ENCODE results near the gene CMTR2. TPM values are rescaled to one million over a fixed set of nuclear protein-coding genes. Genes with fewer than 3 reads are reported as not detected.

The CMTR2 gene
- total and polyA plus RNA-seq, 2 of the 4 experiments (the other 2 are of a cell fraction) = 10.6 to 21.9 TPM

DNA sequence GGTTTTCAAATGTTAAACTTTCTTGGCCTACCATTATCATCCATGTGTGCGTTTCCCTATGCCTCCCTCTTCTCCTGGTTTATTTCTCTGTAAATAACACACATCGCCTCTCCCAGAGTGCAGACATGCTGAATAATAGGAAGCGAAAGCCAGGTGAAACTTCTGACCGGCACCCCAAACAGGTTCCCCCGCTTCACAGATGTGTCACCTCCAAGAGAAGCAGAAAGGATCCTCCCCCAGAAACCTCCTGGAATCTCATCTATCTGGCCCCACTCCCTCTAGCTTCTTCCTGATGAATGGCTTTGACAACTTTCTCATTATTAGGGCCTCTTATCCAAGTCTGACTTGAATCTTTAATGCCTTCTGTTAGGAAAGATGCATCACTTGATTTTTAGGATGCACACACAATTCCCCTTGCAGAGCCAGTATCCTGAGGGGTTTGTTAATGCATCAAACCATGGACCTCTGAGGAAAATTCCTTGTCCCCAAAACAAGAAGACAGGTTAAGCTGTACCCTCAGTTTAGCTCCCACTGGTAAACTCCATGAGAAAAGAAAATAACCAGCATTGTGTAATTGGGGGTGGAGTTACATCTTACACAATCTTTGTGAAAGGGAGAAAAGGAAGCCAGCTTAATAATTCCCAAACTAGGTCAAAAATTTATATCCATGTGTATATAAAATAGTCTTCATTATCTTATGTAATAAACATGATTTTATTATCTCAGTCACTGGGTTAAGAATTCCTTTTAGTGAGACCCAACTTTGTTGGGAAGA is 38.6 kb downstream of the CMTR2 start:
- no peaks in the 10 kb centered on the region for H3K79me1 ChIP-seq (ENCODE audit: low read depth in 1 of 2, low read length in 2 of 2)
- H2BK120ac ChIP-seq (ENCODE audit: low read depth, low read length) = no peak overlapping the region
- H3K4me3 ChIP-seq (ENCODE audit: insufficient read depth, low read depth, low read length) = no peak overlapping the region
- no peak overlapping the region for H3K4ac ChIP-seq (ENCODE audit: low read depth, low read length)
- no peak overlapping the region for H3K4me2 ChIP-seq (ENCODE audit: low read depth, low read length)
- H2AK5ac ChIP-seq (ENCODE audit: low read depth, low read length) = no peak overlapping the region
- no peak overlapping the region for H3K14ac ChIP-seq (replicated peaks; ENCODE audit: low read depth, low read length)
- H3K9ac ChIP-seq (ENCODE audit: low read depth, low read length) = no peak overlapping the region
- H2BK15ac ChIP-seq (ENCODE audit: low read depth, low read length) = no peak overlapping the region
- H3K27me3 ChIP-seq (ENCODE audit: control insufficient read depth, insufficient read depth, low read length) = no peaks in the 10 kb centered on the region
- no peak overlapping the region for H2AK9ac ChIP-seq (replicated peaks; ENCODE audit: low read depth, low read length, poor library complexity)
- no peak overlapping the region for H3K56ac ChIP-seq (ENCODE audit: extremely low read depth, insufficient read depth, low read length)
- DNase-seq (no peak), ATAC-seq (ENCODE audit: low read depth) (no peak)
- H3K36me3 ChIP-seq (ENCODE audit: control insufficient read depth, insufficient read depth, low read length) = no peaks in the 10 kb centered on the region
- no peaks in the 10 kb centered on the region for H3K9me1 ChIP-seq (ENCODE audit: insufficient read depth, low read length)
- intact Hi-C loops (cut with micrococcal nuclease) (no loop called here), dilution Hi-C loops (cut with HindIII; ENCODE audit: low sequenced_read_pairs, unreplicated experiment) (no loop called here), in situ Hi-C loops (cut with MboI; ENCODE audit: low sequenced_read_pairs) (no loop called here)
- BruUV-seq (replicated peaks) = no TSS peak
- TF ChIP-seq RAD21 (IDR thresholded peaks at IDR 0.05; ENCODE audit: low read length) = no peak
- no peak for TF ChIP-seq ELK1 (IDR thresholded peaks at IDR 0.05; ENCODE audit: borderline replicate concordance, low read depth, low read length)
- TF ChIP-seq, protein P1, sequence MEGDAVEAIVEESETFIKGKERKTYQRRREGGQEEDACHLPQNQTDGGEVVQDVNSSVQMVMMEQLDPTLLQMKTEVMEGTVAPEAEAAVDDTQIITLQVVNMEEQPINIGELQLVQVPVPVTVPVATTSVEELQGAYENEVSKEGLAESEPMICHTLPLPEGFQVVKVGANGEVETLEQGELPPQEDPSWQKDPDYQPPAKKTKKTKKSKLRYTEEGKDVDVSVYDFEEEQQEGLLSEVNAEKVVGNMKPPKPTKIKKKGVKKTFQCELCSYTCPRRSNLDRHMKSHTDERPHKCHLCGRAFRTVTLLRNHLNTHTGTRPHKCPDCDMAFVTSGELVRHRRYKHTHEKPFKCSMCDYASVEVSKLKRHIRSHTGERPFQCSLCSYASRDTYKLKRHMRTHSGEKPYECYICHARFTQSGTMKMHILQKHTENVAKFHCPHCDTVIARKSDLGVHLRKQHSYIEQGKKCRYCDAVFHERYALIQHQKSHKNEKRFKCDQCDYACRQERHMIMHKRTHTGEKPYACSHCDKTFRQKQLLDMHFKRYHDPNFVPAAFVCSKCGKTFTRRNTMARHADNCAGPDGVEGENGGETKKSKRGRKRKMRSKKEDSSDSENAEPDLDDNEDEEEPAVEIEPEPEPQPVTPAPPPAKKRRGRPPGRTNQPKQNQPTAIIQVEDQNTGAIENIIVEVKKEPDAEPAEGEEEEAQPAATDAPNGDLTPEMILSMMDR (conservative IDR thresholded peaks at IDR 0.05; ENCODE audit: low read depth, low read length) = no peak
- no peaks in the 10 kb centered on the region for H3K4me1 ChIP-seq (ENCODE audit: control insufficient read depth, insufficient read depth, low read length)
- POLR2A ChIA-PET (ENCODE audit: unreplicated experiment) = no interaction called here
- no peak overlapping the region for H3K23ac ChIP-seq (ENCODE audit: low read depth, low read length)
- no peak overlapping the region for H2BK5ac ChIP-seq (ENCODE audit: low read depth, low read length, poor library complexity, severe bottlenecking)
- no peak overlapping the region for H4K91ac ChIP-seq (ENCODE audit: insufficient read depth, low read depth, low read length)
- H2BK20ac ChIP-seq (ENCODE audit: low read depth, low read length) = no peak overlapping the region
- no peak overlapping the region for H3K18ac ChIP-seq (ENCODE audit: low read depth, low read length)
- no peak overlapping the region for H2AFZ ChIP-seq (replicated peaks; ENCODE audit: low read length, poor library complexity)
- H3K27ac ChIP-seq (ENCODE audit: insufficient read depth, low read length) = no peak overlapping the region
- H4K5ac ChIP-seq (ENCODE audit: low read depth, low read length) = no peak overlapping the region
- H4K20me1 ChIP-seq (ENCODE audit: insufficient read depth, low read length) = no peaks in the 10 kb centered on the region
- 63% methylated on average over 2 of the region's 5 CpGs; no CpG with 5 or more reads in 1 of the 2 experiments for WGBS, 2 experiments (ENCODE audit: extremely low coverage in 2 of 2, insufficient read length in 1 of 2)
- CTCF ChIA-PET = no interaction called here
- no peaks in the 10 kb centered on the region for H3K9me3 ChIP-seq (ENCODE audit: control insufficient read depth, insufficient read depth, low read length)
- H4K8ac ChIP-seq (ENCODE audit: low read depth in 2 of 2, low read length in 2 of 2) = no peak overlapping the region
